NCI-H1694 treated with DMSO at 0.1 percent for 48 hours (cell line): Measurements from ENCODE around the gene EFHD2.
"Not testable (repeated sequence)": the region's sequence is repeated elsewhere in the genome, so short reads cannot be mapped to it uniquely, and the experiment has no call there.

Experiments
- DNase-seq: peaks from one replicate; lab custom pipeline; 2025; lab: John Stamatoyannopoulos, UW

The EFHD2 gene

DNA sequence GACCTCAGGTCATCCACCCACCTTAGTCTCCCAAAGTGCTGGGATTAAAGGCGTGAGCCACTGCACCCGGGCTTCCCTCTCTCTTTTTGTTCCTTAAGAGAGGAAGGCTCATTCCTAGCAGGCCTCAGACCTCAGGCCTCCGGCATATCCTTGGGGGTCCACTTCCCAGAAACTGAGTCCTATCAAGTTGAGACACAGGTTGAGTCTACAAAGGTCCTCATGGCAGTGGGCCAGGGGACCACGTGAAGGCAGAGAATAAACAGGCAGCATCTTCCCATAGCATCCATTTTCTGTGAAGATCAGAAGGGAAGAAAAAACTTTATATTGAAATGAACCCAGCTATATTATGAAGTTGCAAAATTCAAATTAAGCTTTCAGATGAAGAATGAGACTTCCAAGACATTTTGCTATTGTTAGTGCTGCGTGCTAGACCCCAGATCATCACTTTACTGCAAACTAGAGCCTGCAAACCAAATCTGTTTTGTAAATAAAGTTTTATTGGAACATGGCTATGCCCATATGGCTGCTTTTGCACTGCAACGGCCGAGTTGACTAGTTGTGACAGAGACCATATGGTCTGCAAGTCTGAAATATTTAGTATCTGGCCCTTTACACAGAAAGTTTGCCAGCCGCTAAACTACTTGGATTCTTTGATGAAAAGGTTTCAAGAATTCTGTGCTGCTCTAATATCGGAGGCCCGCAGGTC is 43.3 kb downstream of the EFHD2 start:
- peak; percentile 52 for DNase-seq

DNA sequence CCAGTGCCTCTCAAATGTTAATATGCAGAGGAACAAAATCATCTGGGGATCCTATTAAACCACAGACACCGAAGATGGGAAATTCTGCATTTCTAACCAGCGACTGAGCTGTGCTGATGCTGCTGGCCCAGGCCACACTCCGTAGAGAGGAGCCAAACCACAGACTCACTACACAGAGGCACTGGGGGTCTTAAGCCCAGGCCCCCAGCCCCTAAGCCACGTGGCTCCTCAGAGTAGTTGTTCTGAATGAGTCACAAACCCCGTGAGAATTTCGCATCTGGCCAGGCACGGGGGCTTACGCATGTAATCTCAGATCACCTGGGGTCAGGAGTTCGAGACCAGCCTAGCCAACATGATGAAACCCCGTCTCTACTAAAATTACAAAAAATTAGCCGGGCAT is 44.0 kb downstream of the EFHD2 start:
- DNase-seq = no peak

DNA sequence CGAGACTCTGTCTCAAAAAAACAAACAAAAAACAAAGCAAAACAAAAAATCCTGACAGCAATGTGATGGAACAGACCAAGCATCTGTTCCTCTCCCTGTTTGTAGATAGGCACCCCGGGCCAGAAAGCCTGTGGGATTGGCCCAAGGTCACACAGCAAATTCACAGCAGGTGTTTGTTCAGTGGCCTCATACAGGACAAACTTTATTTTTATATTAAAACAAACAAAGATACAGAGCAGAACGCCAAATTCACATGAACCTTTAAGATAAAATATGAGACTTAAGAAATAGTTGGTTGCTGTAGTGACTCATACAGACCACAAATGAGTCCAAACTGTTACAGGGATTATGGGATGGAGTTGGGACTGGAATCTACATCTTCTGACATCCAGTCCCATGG is 44.6 kb downstream of the EFHD2 start:
- DNase-seq = peak; percentile 23

DNA sequence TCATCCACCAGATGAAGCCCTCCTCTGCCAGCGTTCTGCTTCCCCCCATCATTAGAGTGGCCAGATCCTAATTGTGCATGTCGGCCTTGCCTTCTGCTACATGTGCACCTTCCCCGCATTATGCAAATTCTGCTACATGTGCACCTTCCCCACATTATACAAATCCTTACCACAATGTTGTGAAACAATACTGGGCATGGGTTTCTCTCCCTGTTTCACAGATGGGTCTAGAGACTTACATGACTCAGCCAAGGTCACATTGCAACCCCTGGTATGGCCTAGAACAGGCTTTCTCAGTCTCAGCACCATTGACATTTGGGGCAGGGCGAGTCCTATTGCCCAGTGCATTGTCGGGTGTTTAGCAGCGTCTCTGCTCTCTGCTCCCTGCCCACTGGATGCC is 45.8 kb downstream of the EFHD2 start:
- DNase-seq = no peak

DNA sequence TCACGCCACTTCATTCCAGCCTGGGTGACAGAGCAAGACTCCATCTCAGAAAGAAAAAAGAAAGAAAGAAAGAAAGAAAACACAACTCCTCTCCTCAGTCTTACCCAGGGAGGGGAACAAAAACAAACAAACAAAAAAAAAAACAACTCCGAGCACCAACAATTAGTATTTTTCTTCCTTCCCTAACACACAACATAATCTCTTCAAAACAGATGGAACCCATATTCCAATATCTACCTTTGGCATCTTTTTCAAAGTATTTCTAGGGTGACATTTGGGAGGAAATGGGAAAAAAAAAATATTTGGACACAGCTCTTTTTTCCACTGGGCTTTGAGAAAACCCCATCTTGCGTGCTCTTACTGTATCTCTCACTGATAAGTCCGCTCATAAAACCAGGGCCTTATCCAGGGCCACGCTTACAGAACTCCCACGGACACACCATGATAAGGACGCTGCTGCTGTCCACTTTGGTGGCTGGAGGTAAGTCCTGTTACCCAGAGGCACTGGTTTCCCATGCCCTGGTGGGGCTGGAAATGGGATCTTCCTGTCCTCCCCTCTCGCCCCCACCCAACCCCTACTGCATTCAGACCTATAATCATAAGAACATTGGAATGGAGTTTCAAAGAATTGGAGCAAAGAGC is 46.7 kb downstream of the EFHD2 start, which contains the start of gene CELA2A:
TSS of gene CELA2A (plus strand) at position 420 of the 642 bp plus-strand sequence. CDS start at position 442, 22 bp downstream.
- no peak for DNase-seq

- no peak for DNase-seq
These were observed 47.9 kb downstream of the EFHD2 start for GRCh38 chr1:15457585-15457984.

- not testable (repeated sequence) for DNase-seq
These were observed 48.7 kb downstream of the EFHD2 start for GRCh38 chr1:15458388-15458787.

DNA sequence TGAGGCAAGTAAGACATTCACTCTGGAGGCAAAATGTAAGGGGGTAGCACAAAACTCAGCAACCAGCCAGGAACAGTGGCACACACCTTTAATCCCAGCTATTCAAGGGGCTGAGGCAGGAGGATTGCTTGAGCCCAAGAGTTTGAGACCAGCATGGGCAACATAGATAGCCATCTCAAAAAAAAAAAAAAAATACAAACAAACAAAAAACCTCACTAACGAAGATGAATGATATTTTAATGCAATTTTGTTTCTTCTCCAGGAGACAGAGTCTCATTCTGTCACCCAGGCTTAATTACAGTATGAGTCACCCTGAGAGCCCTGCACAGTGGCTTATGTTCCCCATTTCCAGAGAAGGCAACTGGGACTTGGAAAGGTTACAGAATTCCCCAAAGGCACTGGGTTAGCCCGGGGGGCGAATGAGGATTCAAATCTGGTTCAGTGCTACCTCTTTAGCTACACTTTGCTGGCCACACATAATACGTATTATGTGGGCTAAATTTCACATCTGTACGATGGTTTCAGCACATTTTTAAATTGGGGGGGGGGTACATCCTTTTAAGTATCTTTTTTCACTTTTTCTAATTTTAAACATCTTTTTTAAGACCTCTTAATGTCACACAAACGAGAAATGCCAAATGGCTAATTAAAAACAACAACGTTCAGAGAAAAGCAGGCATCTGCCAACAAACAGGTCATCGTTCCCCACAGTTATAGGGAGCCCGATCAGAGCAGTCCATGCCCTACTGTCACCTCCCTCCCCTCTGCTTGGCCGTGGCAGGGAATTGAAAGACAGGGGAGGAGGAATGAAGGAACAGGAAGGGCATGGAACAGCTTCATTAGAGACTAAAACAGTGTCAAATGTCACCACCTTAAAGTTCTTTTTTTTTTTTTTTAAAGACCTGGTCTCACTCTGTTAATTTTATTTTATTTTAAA is 50.4 kb downstream of the EFHD2 start:
- DNase-seq = peak; percentile 80

DNA sequence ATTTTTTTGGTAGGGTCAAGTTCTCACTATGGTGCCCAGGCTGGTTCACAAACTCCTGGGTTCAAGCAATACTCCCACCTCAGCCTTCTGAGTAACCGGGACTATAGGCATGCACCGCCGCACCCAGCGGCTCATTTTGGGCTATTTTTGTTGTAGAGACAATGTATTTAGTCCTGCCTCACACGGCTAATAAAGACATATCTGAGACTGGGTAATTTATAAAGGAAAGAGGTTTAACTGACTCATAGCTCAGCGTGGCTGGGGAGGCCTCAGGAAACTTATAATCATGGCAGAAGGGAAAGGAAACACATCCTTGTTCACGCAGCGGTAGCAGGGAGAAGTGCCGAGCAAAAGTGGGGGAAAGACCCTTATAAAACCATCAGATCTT is 51.0 kb downstream of the EFHD2 start:
- no peak for DNase-seq

- not testable (repeated sequence) for DNase-seq
These were observed 53.5 kb downstream of the EFHD2 start for GRCh38 chr1:15463064-15463800.

- DNase-seq = not testable (repeated sequence)
These were observed 54.2 kb downstream of the EFHD2 start for GRCh38 chr1:15463926-15464322.

- no peak for DNase-seq
These were observed 56.0 kb downstream of the EFHD2 start for GRCh38 chr1:15465674-15466073.

GRCh38 chr1:15466955-15467625 is 57.4 kb downstream of the EFHD2 start:
- not testable (repeated sequence) for DNase-seq

GRCh38 chr1:15468145-15468544 is 58.5 kb downstream of the EFHD2 start:
- DNase-seq = no peak

DNA sequence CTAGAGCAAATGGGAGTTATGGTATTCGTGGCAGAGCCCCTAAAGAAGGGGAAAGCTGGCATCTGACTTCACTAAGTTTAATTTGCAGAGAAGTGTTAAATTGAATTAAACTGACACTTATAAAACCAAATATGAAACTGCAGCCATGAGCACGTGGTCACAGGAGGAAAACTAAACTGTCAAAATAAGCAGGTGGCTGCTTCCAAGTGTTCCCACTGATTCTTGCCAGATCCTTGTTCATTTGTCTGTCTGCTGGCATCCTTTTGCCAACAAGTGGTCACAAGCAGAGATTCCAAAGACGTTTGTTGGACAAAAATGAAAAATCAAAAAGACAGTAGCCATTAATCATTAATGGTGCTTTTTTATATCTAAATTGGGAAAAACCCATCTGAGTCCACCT is 59.7 kb downstream of the EFHD2 start:
- DNase-seq = no peak

DNA sequence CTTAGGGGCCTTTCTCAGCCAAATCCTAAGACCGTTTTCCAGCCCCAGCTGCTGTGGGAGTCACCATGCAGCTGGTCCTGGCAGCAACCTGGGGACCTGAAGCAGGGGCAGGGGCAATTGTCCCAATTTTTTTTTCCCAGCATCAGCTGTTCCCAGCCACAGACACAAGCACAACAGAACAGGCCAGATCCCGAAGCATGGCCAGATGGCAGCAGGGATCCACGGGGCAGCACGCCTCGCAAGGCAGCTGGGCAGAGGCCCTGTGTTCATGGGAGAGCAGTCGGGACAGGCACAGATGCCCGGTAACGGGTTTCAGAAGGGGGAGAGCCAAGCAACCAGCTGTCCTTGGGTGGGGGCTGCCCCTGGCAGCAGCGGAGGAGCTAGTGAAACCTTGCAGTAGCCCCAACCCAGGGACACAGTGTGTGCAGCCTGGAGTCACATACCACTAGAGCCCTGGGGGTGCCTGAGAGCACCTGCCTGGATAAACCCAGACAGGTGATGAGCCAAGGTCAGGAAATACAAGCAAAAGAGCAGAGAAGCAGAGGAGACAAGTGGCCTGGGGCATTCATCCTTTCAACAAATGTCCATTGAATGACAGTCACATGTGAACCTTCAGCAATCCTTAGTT is 60.2 kb downstream of the EFHD2 start:
- DNase-seq = peak; percentile 65

DNA sequence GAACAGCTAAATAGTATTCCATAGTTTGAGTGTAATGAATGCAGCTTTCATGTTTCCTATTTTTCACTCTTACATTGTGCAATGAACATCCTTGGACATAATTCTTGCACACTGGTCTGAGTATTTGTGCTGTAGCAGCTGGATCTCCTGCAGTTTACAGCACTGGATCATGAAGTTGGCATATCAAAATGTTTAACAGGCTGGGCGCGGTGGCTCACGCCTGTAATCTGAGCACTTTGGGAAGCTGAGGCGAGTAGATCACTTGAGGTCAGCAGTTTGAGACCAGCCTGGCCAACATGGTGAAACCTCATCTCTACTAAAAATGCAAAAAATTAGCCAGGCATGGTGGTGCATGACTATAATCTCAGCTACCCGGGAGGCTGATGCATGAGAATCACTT is 61.4 kb downstream of the EFHD2 start:
- DNase-seq = not testable (repeated sequence)

GRCh38 chr1:15471723-15472122 is 62.0 kb downstream of the EFHD2 start:
- not testable (repeated sequence) for DNase-seq

- no peak for DNase-seq
These were observed 62.9 kb downstream of the EFHD2 start for GRCh38 chr1:15472587-15472986.

GRCh38 chr1:15475752-15476314 is 66.1 kb downstream of the EFHD2 start, which contains the start of gene CELA2B:
Gene CELA2B (plus strand): TSS chr1:15476104. CDS start chr1:15476126, 22 bp downstream.
- no peak for DNase-seq
